ENCODE results near the gene ATXN7. TPM values are rescaled to one million over a fixed set of nuclear protein-coding genes. Genes with fewer than 3 reads are reported as not detected.

ATXN7 gene
- total and polyA plus RNA-seq, 10 of the 15 experiments (the other 5 are each of a cell fraction or from before 2014, with no cell fraction given) = 0.83 to 24.6 (median 8.5) TPM

DNA sequence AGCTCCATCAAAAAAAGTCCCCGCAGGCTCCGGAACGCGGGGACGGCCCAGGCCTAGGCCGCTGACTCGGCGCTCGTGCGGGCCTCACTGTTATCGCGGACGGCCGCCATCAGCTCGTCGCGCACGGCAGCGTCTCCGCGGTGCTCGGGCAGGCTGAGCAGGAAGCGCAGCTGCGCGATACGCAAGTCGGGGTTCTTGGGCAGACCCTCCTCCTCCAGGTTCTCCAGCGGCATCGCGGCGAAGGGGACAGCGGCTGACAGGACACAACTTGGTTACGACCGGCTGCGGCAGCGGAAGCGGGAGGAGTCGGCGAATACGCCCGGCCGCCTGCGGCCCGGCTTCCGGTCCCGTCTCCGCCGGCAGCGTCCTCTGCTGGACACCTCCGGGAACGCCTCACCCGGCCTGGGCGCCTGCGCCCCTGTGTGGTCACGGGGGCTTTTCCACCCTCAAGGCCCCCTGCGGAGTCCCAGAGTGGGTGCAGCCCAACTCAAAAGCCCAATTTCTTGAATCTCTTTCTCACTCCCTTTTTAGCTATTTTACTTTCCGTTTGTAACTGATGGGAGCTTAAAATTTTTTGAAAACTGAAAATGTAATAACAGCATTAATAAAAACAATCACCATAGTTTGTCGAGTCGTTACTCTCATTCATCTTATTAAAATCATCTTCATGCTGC is 159.7 kb downstream of the ATXN7 start, which contains the start of gene PSMD6 (continued):
- TF ChIP-seq, protein P1, sequence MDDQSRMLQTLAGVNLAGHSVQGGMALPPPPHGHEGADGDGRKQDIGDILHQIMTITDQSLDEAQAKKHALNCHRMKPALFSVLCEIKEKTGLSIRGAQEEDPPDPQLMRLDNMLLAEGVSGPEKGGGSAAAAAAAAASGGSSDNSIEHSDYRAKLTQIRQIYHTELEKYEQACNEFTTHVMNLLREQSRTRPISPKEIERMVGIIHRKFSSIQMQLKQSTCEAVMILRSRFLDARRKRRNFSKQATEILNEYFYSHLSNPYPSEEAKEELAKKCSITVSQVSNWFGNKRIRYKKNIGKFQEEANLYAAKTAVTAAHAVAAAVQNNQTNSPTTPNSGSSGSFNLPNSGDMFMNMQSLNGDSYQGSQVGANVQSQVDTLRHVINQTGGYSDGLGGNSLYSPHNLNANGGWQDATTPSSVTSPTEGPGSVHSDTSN (IDR thresholded peaks at IDR 0.05; ENCODE audit: insufficient replicate concordance, low read depth, low read length) = no peak
- TF ChIP-seq HCFC1 (IDR thresholded peaks at IDR 0.05; ENCODE audit: low read length) (peak; percentile 77), ZNF274 (IDR thresholded peaks at IDR 0.05; ENCODE audit: insufficient read depth, insufficient read length) (no peak), SPI1 (IDR thresholded peaks at IDR 0.05; ENCODE audit: borderline replicate concordance, insufficient read depth, low read depth, low read length) (0 out of 2 replicates have a peak, but pooled peaks have one; percentile 17), SP1 (IDR thresholded peaks at IDR 0.05; ENCODE audit: low read depth, low read length) (peak; percentile 59), BCL11A (IDR thresholded peaks at IDR 0.05; ENCODE audit: low read depth, low read length) (no peak), NR2C2 (IDR thresholded peaks at IDR 0.05; ENCODE audit: borderline replicate concordance, control insufficient read depth, insufficient read length, low read depth) (no peak), YY1 (IDR thresholded peaks at IDR 0.05; ENCODE audit: low read depth, low read length) (peak; percentile 81), SIN3A (IDR thresholded peaks at IDR 0.05; ENCODE audit: low read depth, low read length) (peak; percentile 82), MYB (IDR thresholded peaks at IDR 0.05; ENCODE audit: borderline replicate concordance, low read depth, low read length) (no peak), MYC (IDR thresholded peaks at IDR 0.05; ENCODE audit: insufficient read depth, insufficient read length, insufficient replicate concordance, low read length, severe bottlenecking) (no peak), EED (IDR thresholded peaks at IDR 0.05; ENCODE audit: low read depth) (no peak; the same call in 1 of the 2 replicates), CBX5 (IDR thresholded peaks at IDR 0.05; ENCODE audit: low read depth) (peak; percentile 94), STAT3 (IDR thresholded peaks at IDR 0.05; ENCODE audit: low read depth, low read length) (no peak), NFXL1 (IDR thresholded peaks at IDR 0.05; ENCODE audit: borderline replicate concordance) (no peak; the same call in none of the 2 replicates), BACH1 (IDR thresholded peaks at IDR 0.05; ENCODE audit: borderline replicate concordance) (0 out of 2 replicates have a peak, but pooled peaks have one; percentile 41), RBBP5 (conservative IDR thresholded peaks at IDR 0.05) (peak; percentile 56; the same call in 1 of the 2 replicates), SMAD5 (IDR thresholded peaks at IDR 0.05; ENCODE audit: low read depth) (no peak; the same call in 1 of the 2 replicates), MTA3 (IDR thresholded peaks at IDR 0.05; ENCODE audit: borderline replicate concordance, low read length) (no peak; the same call in 1 of the 2 replicates), TCF3 (IDR thresholded peaks at IDR 0.05; ENCODE audit: borderline replicate concordance, insufficient read depth, low read depth, low read length) (no peak), HDGF (IDR thresholded peaks at IDR 0.05) (no peak), YBX1 (IDR thresholded peaks at IDR 0.05) (no peak), SREBF1 (IDR thresholded peaks at IDR 0.05; ENCODE audit: low read length) (0 out of 2 replicates have a peak, but pooled peaks have one; percentile 23), STAT1 (conservative IDR thresholded peaks at IDR 0.05) (no peak)
- TF ChIP-seq, protein P2, sequence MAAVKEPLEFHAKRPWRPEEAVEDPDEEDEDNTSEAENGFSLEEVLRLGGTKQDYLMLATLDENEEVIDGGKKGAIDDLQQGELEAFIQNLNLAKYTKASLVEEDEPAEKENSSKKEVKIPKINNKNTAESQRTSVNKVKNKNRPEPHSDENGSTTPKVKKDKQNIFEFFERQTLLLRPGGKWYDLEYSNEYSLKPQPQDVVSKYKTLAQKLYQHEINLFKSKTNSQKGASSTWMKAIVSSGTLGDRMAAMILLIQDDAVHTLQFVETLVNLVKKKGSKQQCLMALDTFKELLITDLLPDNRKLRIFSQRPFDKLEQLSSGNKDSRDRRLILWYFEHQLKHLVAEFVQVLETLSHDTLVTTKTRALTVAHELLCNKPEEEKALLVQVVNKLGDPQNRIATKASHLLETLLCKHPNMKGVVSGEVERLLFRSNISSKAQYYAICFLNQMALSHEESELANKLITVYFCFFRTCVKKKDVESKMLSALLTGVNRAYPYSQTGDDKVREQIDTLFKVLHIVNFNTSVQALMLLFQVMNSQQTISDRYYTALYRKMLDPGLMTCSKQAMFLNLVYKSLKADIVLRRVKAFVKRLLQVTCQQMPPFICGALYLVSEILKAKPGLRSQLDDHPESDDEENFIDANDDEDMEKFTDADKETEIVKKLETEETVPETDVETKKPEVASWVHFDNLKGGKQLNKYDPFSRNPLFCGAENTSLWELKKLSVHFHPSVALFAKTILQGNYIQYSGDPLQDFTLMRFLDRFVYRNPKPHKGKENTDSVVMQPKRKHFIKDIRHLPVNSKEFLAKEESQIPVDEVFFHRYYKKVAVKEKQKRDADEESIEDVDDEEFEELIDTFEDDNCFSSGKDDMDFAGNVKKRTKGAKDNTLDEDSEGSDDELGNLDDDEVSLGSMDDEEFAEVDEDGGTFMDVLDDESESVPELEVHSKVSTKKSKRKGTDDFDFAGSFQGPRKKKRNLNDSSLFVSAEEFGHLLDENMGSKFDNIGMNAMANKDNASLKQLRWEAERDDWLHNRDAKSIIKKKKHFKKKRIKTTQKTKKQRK (IDR thresholded peaks at IDR 0.05; ENCODE audit: low read depth, low read length) = no peak
- TF ChIP-seq, protein P3, sequence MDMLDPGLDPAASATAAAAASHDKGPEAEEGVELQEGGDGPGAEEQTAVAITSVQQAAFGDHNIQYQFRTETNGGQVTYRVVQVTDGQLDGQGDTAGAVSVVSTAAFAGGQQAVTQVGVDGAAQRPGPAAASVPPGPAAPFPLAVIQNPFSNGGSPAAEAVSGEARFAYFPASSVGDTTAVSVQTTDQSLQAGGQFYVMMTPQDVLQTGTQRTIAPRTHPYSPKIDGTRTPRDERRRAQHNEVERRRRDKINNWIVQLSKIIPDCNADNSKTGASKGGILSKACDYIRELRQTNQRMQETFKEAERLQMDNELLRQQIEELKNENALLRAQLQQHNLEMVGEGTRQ (IDR thresholded peaks at IDR 0.05; ENCODE audit: borderline replicate concordance, low read depth, low read length) = peak; percentile 36; the same call in 1 of the 2 replicates

Measured in GM12878 (cell line).